LNCAP (cell line): ENCODE measurements around the gene SMYD3.

Experiments used
- TF ChIP-seq, protein P1 (sequence below): fragments of 450-650 bp; IDR thresholded peaks from 2 replicates; pipeline ENCODE4 v1.5.1; 2017; ENCODE audit warnings: mild to moderate bottlenecking

SMYD3 gene

DNA sequence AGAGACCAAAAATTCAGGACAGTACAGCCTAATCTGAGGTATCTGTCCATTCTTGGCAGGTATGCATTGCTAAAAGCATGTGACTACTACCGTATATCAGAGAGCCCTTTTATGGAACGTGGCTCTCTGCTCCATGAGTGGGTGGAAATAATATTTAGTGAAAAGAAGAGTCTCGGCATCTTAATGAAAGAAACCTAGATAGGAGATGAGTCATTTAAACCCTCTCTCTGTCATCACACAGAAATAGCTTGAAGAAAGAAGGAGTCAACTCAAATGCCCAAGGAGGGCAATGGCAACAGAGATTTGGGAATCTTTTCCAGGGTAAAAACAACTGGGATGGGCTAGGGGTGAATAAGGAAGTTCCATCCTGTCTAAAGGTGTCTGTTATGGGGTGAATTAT is 528.2 kb downstream of the SMYD3 start:
- TF ChIP-seq, protein P1, sequence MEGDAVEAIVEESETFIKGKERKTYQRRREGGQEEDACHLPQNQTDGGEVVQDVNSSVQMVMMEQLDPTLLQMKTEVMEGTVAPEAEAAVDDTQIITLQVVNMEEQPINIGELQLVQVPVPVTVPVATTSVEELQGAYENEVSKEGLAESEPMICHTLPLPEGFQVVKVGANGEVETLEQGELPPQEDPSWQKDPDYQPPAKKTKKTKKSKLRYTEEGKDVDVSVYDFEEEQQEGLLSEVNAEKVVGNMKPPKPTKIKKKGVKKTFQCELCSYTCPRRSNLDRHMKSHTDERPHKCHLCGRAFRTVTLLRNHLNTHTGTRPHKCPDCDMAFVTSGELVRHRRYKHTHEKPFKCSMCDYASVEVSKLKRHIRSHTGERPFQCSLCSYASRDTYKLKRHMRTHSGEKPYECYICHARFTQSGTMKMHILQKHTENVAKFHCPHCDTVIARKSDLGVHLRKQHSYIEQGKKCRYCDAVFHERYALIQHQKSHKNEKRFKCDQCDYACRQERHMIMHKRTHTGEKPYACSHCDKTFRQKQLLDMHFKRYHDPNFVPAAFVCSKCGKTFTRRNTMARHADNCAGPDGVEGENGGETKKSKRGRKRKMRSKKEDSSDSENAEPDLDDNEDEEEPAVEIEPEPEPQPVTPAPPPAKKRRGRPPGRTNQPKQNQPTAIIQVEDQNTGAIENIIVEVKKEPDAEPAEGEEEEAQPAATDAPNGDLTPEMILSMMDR: no peak

DNA sequence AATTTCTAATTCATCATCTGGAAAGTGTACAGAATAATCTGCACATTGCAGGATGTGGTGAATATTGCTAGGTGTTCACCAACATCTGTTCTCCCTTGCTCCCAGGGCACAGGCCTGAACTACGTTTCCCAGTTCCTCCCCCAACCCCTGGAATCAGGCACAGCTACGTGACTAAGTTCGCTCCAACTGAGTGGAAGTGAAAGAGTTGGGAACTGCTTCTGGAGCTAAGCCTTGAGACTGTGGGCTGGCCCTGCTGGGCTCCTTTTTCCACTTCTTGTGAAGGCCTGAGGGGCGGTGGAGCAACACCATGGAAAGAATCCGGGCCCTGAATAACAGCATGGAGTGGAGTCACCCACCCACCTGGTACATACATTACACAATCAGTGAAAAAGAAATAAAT is 534.6 kb downstream of the SMYD3 start:
- TF ChIP-seq, protein P1: no peak

DNA sequence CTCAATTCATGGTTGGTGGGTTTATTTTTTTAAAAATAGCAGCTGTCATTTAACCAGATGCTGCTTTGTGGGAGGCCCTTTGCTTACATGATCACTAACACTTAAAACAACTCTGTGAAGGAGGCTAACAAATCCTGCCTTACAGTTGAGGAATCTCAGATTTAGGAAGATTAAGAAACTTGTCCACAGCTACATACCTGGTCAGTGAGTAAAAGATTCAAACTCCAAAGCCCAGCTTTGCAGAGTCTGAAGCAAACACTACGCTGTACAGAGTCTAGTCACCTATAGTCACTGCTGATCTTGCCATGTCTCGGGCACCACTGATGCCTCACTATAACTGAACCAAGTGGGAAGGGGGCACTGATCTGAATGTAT is 535.4 kb downstream of the SMYD3 start:
- TF ChIP-seq, protein P1: no peak

DNA sequence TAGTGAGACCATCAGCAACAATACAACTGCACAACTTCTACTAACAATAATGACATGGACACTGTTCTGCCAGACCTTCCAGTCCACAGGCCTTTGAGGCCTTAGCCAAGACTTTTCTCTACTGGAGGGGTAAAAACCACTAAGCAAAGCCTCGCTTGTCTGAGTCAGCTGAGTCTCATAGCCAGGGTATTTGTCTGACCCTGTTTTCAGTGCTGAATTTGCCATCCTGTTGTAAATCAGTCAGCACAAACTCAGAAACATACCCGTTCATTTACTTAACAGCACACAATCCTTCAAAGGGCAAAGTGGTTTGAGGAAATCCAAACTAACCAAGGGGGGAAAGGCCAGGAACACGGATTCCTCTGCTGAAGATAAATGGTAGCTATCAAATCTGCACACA is 537.8 kb downstream of the SMYD3 start:
- TF ChIP-seq, protein P1: no peak

DNA sequence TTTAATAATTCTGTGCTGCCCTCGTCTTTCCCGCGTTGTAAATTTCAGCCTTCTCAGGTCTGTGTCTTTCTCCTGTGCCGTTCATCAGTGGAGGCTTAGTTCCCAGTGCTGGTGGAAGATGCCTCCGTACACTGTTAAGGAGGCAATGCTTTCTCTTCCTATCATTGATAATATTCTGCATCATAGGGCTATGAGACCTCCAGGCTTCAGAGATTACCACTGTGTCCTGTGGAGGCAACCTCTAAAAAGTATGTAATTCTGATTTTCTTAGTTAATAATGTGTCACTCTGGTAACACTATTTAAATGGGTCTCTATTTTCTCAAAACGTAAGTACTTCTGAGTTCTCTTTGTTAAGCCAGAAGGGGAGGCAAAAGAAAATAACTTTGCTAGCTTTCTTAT is 538.3 kb downstream of the SMYD3 start:
- TF ChIP-seq, protein P1: no peak

DNA sequence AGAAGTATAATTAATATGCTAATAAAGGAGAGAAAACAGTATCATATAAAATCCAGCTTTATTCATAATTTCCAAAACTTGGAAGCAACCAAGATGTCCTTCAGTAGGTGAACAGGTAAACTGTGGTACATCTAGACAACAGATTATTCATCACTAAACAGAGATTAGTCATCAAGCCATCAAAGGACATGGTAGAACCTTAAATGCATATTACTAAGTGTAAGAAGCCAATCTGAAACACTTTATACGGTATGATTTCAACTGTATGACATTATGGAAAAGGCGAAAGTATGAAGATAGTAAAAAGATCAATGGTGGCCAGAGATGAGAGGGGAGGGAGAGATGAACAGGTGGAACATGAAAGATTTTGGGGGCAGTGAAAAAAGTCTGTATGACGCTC is 541.7 kb downstream of the SMYD3 start:
- TF ChIP-seq, protein P1: no peak

- TF ChIP-seq, protein P1: no peak
Observed at GRCh38 chr1:245963649-245964048, 543.4 kb downstream of the SMYD3 start.

DNA sequence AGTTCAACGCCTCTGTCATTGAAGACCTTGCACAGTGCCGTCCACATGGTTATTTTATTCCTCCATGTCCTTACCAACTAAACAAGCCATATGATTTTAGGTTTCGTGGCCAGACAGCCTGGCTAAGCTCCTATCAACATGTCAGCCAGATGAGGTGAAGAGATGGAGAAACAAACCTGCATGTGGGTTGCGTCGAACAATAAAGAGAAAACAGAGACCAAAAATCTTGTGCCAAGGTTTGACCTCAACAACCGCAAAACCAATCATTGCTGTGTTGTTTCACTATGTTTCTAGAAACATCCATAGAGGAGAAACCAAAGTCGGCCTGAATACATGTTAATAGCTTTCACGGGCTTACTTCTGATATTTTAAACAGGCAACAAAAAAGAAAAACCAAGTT is 544.6 kb downstream of the SMYD3 start:
- TF ChIP-seq, protein P1: no peak
